Esophagus muscularis mucosa (tissue), 3 donors: Measurements from ENCODE around the gene FOXG1.
A peak's percentile ranks its signal among the peaks of the same experiment; 100 is the strongest.

ENCODE experiments used
- CTCF ChIP-seq, 3 experiments: fragments of 200-600 bp in 2 of 3; fragments of 450-650 bp in 1 of 3; sonication (generic) in 2 of 3; IDR thresholded peaks; one replicate each; pipeline ENCODE4 v1.5.1; 2017 to 2019; ENCODE audit warnings: antibody characterized with exemption in 3 of 3, mild to moderate bottlenecking in 2 of 3, moderate library complexity in 1 of 3
- POLR2A ChIP-seq: fragments of 450-650 bp; IDR thresholded peaks from one replicate; pipeline ENCODE4 v1.6.1; 2017; ENCODE audit warnings: antibody characterized with exemption, moderate library complexity, mild to moderate bottlenecking, low read depth

GRCh38 chr14:28766469-28766955, at the start of gene FOXG1:
- TF ChIP-seq CTCF (IDR thresholded peaks at IDR 0.05), result no peak
- TF ChIP-seq POLR2A, result peak; percentile 53
